Gastroesophageal sphincter (tissue), 4 donors: Measurements from ENCODE around the gene PROKR2. TPM values are rescaled to one million over a fixed set of nuclear protein-coding genes. Genes with fewer than 3 reads are reported as not detected.

Experiments
- ATAC-seq: fragments of 150-250 bp; one replicate; pipeline ENCODE4 v1.9.1; 2016; ENCODE audit warnings: mild to moderate bottlenecking, moderate library complexity
- H3K27ac ChIP-seq, 4 donors: fragments of 200-600 bp; sonication (generic) in 3 of 4; 1 replicate in 3 of 4; 2 replicates in 1 of 4; pipeline ENCODE4 v1.5.1; 2016 to 2019
- H3K27me3 ChIP-seq: fragments of 200-600 bp; sonication (generic); one replicate; pipeline ENCODE4 v1.5.1; 2019
- H3K36me3 ChIP-seq, 2 donors: fragments of 200-600 bp; sonication (generic); one replicate each; pipeline ENCODE4 v1.5.1; 2019; ENCODE audit warnings: control low read depth in 1 of 2
- H3K4me1 ChIP-seq, 3 donors: fragments of 200-600 bp; sonication (generic); 1 replicate in 2 of 3; 2 replicates in 1 of 3; pipeline ENCODE4 v1.5.1; 2016 to 2019; ENCODE audit warnings: control low read depth in 2 of 3
- H3K4me3 ChIP-seq, 2 donors: fragments of 200-600 bp; sonication (generic); one replicate each; pipeline ENCODE4 v1.5.1; 2019; ENCODE audit warnings: mild to moderate bottlenecking in 1 of 2, moderate library complexity in 1 of 2
- H3K9me3 ChIP-seq, 3 donors: fragments of 200-600 bp; sonication (generic); one replicate each; pipeline ENCODE4 v1.5.1; 2017 to 2019; ENCODE audit warnings: control low read depth in 2 of 3
- EP300 ChIP-seq: sonication (generic); formaldehyde crosslinking; IDR thresholded peaks from one replicate; pipeline ENCODE4 v1.6.1; 2017; ENCODE audit warnings: antibody characterized with exemption, mild to moderate bottlenecking
- POLR2A ChIP-seq, 2 donors: fragments of 450-650 bp; IDR thresholded peaks; one replicate each; pipeline ENCODE4 v1.6.1; 2017; ENCODE audit warnings: antibody characterized with exemption in 2 of 2, mild to moderate bottlenecking in 2 of 2, moderate library complexity in 1 of 2
- POLR2AphosphoS5 ChIP-seq: sonication (generic); formaldehyde crosslinking; IDR thresholded peaks from one replicate; pipeline ENCODE4 v1.6.1; 2017; ENCODE audit warnings: antibody characterized with exemption
- whole genome bisulfite sequencing, 2 donors: methylation state at CpG; one replicate each; pipeline ENCODE4 v1.1.5; 2018; ENCODE audit warnings: low coverage in 1 of 2; 5-methylcytosine and 5-hydroxymethylcytosine counted together
- total RNA-seq, 4 donors: library from RNA; depleted of rRNA; stranded (reverse); fragments of >200 nt; gene quantifications; one replicate each; pipeline ENCODE4 v1.1.0, GENCODE V29; 2016
- TF ChIP-seq, protein P1 (sequence below), 4 experiments: fragments of 200-600 bp in 2 of 4; fragments of 450-650 bp in 2 of 4; sonication (generic) in 1 of 4; IDR thresholded peaks; one replicate each; pipeline ENCODE4 v1.5.1; 2017 to 2019; ENCODE audit warnings: antibody characterized with exemption in 4 of 4, mild to moderate bottlenecking in 2 of 4, moderate library complexity in 2 of 4

Gene PROKR2
- not detected for total RNA-seq

DNA sequence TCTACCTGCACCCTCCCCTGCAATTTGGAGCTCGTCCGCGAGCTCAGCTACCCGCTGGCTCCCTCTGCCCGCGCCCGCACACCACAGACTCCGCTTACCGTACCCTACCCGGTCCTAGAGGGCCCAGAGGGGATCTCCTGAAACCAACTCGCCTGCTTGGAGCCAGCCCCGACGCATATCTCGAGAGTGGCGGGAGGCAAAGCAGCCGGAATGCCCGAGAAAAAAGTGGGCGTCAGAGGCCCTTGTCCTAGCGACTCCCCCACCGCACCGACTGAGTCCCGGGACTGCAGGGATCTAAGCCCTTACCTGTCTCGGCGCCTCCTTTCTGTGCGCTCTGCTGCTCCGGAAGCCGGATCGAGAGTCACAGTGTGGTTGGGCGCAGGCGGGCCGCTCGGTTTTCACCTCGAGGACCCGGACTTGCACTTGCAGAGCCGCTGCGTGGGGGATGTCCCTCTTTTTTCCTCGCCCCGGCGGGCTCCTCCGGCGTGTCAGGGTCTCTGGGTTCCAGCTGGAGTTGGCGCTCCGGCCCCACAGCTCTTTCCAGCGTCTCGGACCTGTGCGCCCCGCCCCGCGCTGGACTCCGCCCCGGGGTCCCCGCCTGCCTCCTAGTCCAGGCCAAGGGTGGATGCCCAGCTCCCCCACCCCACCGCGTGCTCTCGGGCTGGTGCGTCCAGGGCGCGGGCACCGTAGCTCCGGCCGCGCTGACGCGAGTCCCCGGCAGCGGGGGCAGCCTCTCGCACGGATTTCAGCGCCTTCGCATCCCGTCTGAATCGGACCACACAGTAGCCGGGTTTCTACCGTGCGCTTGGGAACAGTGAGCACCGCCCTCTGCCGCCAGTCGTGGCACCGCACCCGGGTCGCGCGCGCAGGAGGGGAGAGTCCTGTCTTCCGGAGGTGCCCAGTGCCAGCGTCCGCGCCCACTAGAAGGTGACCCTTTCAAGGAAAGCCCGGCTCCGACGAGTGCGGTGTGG is at the start of gene PROKR2:
Gene PROKR2, minus strand, starts transcription at position 767 of the 971 bp plus-strand sequence. CDS start 2,585 bp downstream, outside the sequence.
- H3K27ac ChIP-seq, result no peak within 1 kb of the TSS
- no peaks in the 10 kb centered on the region for H3K36me3 ChIP-seq
- TF ChIP-seq, protein P1, sequence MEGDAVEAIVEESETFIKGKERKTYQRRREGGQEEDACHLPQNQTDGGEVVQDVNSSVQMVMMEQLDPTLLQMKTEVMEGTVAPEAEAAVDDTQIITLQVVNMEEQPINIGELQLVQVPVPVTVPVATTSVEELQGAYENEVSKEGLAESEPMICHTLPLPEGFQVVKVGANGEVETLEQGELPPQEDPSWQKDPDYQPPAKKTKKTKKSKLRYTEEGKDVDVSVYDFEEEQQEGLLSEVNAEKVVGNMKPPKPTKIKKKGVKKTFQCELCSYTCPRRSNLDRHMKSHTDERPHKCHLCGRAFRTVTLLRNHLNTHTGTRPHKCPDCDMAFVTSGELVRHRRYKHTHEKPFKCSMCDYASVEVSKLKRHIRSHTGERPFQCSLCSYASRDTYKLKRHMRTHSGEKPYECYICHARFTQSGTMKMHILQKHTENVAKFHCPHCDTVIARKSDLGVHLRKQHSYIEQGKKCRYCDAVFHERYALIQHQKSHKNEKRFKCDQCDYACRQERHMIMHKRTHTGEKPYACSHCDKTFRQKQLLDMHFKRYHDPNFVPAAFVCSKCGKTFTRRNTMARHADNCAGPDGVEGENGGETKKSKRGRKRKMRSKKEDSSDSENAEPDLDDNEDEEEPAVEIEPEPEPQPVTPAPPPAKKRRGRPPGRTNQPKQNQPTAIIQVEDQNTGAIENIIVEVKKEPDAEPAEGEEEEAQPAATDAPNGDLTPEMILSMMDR (IDR thresholded peaks at IDR 0.05), result no peak
- no peak for TF ChIP-seq EP300
- no peak for TF ChIP-seq POLR2AphosphoS5
- no peak for TF ChIP-seq POLR2A (IDR thresholded peaks at IDR 0.05)
- no peak for ATAC-seq
- WGBS, 2 donors, result 0 to 3% methylated on average over 8 to 9 of the region's 92 CpGs
- H3K27me3 ChIP-seq, result peaks cover 64% of the 10 kb centered on the region
- no peaks in the 10 kb centered on the region for H3K9me3 ChIP-seq
- H3K4me3 ChIP-seq, result no peak within 1 kb of the TSS
- peaks cover 0 to 6% (median 0%) of the 10 kb centered on the region in 3 donors for H3K4me1 ChIP-seq

DNA sequence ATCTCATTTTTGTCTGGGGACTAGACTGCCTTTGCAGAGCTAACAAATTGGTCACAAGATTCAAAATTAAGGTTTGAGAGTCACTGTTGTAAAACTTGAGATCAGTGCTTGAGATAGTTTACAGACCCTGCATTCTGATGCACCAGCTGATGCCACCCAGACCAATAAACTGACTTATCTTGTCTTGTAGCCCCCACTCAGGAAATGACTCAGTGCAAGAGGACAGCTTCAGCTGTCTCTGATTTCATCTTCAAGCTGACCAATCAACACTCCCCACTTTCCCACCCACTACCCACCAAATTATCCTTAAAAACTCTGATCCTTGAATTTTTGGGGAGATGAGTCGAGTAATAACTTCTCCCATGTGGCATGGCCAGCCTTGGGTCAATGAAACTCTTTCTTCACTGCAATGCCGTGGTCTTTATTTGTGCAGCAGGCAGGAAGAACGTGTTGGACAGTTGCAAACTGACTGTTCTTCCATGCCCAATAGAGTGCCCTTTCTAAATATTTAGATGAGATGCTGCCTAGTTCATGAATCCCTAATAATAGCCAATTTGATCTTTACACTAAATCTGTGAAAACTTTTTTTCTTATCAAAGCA is 48.3 kb upstream of the PROKR2 start:
- Histone ChIP-seq H3K27me3 (no peaks in the 10 kb centered on the region), H3K36me3 (no peaks in the 10 kb centered on the region), H3K4me1 (no peaks in the 10 kb centered on the region), H3K9me3 (peaks cover 0 to 15% (median 0%) of the 10 kb centered on the region in 3 donors), H3K4me3 (no peak overlapping the region), H3K27ac (no peak overlapping the region)
- TF ChIP-seq, protein P1 (IDR thresholded peaks at IDR 0.05), result no peak
- TF ChIP-seq POLR2AphosphoS5 (no peak), EP300 (no peak), POLR2A (IDR thresholded peaks at IDR 0.05) (no peak)
- 66% methylated on average over 3 of the region's 3 CpGs; no CpG with 5 or more reads in 1 of the 2 donors for WGBS, 2 donors
- no peak for ATAC-seq

DNA sequence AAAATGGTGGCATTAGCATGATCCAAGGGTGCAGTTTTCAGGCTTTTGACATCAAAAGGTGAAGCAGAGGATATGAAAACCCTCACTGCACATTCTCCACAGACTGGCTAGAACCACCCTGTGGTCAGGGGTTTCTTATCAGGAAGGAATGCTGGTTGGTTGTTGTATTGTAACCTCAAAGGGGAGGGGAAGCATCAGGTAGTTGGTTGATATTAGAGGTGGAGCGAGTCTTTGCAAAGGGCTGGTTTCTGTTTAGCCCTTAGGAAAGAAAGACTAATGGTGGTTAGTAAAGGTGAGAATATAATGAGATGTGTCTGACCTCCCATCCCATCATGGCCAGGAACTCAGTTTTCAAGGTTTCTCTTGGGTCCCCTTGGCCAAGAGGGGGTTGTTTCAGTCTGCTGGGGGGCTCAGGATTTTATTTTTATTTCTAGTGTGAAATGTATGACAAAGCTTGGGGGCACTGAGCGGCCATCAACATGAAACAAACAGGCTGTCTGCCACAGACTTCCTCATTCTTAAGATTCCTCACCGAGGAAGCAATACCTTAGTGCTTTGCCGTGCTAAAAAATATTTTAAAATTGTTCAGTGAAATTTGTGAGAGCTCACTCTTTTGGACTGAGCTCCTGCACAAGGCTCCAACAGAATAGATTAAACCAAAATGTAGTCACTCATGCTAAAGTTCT is 47.5 kb upstream of the PROKR2 start:
- no peaks in the 10 kb centered on the region for H3K36me3 ChIP-seq
- no peak for ATAC-seq
- H3K4me3 ChIP-seq, result no peak overlapping the region
- peaks cover 0 to 15% (median 0%) of the 10 kb centered on the region in 3 donors for H3K9me3 ChIP-seq
- H3K27me3 ChIP-seq, result no peaks in the 10 kb centered on the region
- 35 to 77% methylated on average over 3 to 4 of the region's 4 CpGs for WGBS, 2 donors
- H3K4me1 ChIP-seq, result no peaks in the 10 kb centered on the region
- H3K27ac ChIP-seq, result no peak overlapping the region
- TF ChIP-seq POLR2AphosphoS5 (no peak), POLR2A (IDR thresholded peaks at IDR 0.05) (no peak)

DNA sequence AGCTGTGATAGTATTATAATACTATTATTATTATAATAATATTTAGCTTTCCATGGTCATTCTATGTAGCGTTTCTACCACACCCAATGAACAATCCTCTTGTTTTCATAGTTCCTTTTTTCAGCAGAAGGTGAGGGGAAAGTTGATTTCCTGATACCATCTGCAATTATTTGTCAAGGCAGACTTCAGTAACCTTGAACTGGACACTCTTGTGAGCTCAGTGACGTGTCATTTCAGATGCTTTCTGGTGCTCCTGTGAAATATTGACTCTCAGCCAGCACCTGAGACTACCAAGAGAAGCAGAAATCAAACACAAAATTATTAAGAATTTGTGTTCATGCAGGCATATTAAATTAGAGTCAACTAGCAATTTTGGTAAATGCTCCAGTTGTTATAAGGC is 46.0 kb upstream of the PROKR2 start:
- 0 to 38% methylated on average over 2 of the region's 2 CpGs for WGBS, 2 donors
- H3K4me3 ChIP-seq, result no peak overlapping the region
- H3K27ac ChIP-seq, result no peak overlapping the region
- no peak for ATAC-seq
- peaks cover 0 to 15% (median 0%) of the 10 kb centered on the region in 3 donors for H3K9me3 ChIP-seq
- no peaks in the 10 kb centered on the region for H3K27me3 ChIP-seq
- no peaks in the 10 kb centered on the region for H3K4me1 ChIP-seq
- TF ChIP-seq EP300 (no peak), POLR2AphosphoS5 (no peak), POLR2A (IDR thresholded peaks at IDR 0.05) (no peak)
- TF ChIP-seq, protein P1 (IDR thresholded peaks at IDR 0.05), result no peak
- no peaks in the 10 kb centered on the region for H3K36me3 ChIP-seq

DNA sequence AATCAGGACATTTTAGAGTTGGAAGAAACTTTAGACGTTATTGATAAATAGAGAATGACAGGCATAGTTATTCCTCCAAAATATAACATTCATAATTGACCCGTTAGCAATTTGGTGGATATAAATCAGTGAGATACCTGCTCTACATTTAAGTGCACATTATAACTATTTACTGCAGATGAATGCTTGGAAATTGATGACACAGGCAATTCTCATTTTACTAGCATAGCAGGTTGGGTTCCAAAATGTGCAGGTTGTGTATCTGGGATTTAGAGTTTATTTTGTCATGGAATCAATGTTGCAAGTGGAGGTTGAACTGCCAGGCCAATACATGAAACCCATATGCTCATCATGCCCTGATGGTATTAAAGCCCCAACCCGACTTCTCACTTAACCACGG is 44.4 kb upstream of the PROKR2 start:
- H3K4me1 ChIP-seq, result no peaks in the 10 kb centered on the region
- no peak for ATAC-seq
- no peak overlapping the region for H3K4me3 ChIP-seq

More for the DNA sequence above, 44.4 kb upstream of the PROKR2 start:
- no peak overlapping the region for H3K27ac ChIP-seq
- 31 to 48% methylated on average over 2 to 3 of the region's 4 CpGs for WGBS, 2 donors
- TF ChIP-seq POLR2A (IDR thresholded peaks at IDR 0.05) (no peak), EP300 (no peak), POLR2AphosphoS5 (no peak)
- TF ChIP-seq, protein P1 (IDR thresholded peaks at IDR 0.05), result no peak
- H3K27me3 ChIP-seq, result no peaks in the 10 kb centered on the region
- no peaks in the 10 kb centered on the region for H3K36me3 ChIP-seq
- peaks cover 0 to 12% (median 0%) of the 10 kb centered on the region in 3 donors for H3K9me3 ChIP-seq
